HG03565 (cell line): Measurements from ENCODE around the gene LINC01488.

ENCODE experiments used
- ATAC-seq: cut with Tn5 transposase; IDR thresholded peaks from one replicate; pipeline ENCODE4 v1.9.1; 2021; ENCODE audit warnings: mild to moderate bottlenecking, moderate library complexity; ENCODE audit not compliant: unreplicated experiment

The LINC01488 gene

DNA sequence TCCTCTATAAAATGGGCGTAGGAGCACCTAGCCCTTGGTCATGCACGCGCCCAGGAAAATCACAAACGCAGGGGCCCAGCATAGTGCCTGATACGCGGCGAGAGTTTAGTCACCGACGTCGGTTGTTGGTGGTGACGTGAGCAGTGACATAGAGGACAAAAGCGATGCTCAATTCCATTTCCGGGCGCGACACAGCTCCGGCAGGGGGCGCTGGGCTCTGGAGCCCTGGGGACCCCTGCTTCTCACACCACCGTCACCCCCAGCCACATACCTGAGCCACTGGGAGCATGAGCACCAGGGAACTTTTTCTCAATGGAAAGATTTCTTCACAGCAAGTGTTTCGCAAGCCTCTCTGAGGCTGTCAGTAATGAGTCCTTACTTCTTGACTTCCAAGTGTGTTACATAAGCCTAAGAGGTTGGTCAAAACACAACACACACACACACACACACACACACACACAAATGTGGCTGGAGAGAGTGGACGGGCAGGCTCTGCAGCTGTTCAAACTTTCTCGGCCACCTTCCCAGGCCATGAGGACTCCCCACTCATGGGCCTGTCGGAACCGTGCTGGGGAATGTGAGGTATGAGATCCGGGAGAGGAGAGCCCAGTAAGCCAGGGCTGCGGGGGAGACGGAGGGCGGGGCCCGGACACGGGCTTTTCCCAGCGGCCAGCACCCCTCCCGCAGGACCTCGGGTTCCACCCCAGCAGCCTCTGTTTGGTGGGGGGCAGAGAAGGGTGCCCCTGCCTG, 36.9 kb upstream of the LINC01488 start:
- no peak for ATAC-seq

DNA sequence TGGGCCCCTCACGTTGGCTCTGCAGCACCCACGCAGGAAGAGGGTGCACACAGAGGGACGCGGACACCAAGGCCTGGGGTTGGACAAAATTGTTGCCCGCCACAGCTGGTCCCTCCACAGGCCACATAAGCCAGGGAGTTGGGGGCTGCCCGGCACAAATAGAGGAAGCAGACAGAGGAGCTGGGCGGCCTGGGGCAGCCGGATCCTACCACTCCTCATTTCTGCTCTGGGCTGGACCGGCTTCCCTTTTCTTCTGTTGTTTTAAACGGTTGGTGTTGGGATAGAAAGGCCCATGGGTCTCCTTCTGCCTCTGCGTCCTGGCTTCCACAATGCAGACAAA, 36.4 kb upstream of the LINC01488 start:
- no peak for ATAC-seq

DNA sequence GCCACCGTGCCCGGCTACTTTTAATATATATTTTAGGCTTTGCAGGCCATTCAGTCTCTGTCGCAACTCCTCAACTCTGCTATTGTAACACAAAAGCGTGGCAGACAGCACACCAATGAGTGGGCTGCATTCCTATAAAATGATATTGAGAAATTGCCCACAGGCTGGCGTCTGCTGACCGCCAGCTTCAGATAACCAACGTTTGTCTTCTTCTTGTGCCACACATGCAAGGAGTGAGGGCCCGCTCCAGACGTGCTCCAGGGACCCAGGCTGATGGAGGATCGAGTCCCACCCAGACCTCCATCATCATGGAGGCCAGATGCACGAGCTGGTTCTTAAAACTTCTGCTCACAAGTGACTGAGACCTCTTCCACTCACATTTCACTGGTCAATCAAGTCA, 35.4 kb upstream of the LINC01488 start:
- no peak for ATAC-seq

DNA sequence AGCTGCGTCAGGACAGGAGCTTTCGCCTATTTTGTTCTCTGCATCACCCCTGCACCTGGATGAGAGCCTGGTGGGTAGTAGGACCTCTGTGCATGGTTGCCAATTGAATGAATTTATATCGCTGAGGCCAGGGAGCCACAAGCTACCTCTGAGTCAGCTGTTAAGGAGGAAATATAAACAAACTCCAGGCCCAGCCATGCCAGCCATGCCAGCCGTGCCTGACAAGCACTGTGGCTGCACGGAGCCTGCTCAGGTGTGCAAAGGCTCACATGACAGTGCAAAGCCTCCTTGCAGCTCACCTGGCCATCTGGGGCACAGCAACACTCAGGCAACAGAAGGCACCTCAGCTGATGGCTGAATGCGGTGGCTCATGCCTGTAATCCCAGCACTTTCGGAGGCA, 33.7 kb upstream of the LINC01488 start:
- no peak for ATAC-seq

DNA sequence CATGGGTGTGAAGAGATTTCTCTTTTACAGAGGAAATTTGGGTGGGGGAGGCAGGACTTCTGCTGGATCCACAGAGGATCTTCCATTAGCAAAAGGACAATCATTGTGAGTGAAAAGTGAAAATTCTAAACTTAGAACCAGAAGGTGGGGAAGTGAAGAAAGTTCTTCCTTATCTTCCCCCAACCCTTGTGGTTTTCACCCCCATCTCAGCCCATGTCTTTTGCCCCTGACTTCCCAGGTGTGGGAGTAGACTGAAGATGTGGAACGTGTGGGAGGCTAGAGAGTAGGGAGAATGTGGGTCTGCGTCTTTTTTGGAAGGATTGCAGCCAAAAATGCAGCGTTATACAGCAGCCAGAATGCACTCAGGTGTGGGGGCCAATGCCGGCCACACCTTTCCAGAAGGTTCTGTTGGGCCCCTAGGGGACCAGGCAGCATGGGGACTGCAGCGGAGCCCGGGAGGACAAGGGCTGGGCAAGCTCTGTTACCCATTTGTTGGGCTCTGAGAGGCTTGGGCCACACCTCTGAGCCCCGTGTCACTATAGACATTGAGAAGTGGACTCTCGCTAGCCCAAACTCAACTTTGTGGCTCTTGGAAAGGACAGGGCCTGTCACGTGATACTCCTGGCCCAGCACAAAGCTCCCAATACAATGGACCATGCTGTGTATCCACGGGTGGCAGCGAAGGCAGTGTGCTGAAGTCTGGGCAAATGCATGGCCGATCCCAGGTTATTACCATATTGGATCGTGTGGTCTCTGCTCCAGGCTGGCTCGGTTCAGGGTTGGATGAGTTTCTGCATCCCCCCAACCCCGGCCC, 32.8 kb upstream of the LINC01488 start:
- ATAC-seq = no peak

DNA sequence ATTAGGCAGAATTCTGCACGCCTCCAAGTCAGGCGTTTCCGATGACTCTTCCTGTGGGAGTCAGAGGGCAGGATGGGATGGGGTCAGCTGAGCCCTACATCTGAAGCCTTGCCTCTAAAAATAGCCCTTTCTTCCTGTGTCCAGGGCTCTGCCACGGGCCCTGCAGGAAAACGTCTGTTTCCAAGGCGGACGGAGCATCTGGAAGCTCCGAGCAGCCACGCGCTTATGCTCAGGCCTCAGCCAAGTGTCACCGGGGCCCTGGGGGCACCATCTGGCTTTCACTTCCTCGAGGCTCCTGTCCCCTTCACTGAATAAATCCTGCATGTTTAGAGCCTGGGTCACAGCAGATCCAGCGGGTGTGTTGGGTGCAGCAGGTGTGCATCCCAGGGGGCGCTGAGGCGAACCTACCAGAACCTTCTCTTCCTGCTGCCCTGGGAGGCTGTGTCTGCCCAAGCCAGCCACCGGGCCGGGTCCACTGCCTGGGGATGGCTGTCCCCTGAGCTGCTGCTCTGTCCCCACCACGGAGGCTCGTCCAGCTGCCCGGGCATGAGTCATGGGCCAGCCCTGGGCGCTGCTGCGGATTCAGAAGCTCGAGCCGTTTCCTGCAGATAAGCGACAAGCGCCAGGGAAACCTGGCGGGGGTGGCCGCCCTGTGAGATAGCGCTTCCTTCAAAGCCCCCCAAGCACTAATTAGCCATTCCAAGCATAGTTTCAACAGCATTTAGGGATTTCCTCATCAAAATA, 32.0 kb upstream of the LINC01488 start:
- ATAC-seq = no peak

DNA sequence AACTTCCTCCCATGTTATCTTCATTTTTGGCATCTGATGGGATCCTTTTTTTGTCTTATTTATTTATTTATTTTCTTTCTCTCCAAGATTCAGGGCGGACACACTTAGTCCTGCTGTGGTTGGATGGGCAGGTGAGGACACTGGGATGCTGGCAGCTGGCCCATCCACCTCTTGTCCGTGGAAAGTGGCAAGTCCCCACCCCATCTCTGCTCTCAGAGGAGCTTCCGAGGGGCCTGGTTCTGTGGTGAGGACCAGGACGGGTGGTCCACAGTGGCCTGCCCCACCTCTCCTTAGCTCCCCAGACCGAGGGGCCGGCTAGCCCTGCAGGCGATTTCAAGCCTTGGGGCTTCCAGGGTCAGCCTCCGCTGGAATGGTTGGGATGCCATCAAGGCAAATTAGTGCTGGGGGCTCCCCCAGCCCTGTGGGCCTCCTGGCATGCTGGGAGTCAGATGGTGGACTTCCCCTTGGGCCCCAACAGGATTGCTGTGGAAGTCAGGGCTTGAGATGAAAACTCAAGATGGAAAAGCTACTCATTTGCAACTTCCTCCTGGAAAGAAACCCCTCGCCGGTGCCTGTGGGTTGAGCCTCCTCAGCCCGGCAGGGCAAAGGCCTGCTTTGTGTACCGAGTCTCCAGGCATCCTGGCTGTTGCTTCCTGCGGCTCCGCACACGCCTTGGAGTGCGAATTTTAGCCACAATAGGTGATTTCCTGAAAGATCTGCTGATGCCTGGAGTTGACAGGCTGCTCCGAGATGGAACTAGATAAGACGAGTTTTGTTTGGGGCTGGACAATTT, 31.2 kb upstream of the LINC01488 start:
- no peak for ATAC-seq

DNA sequence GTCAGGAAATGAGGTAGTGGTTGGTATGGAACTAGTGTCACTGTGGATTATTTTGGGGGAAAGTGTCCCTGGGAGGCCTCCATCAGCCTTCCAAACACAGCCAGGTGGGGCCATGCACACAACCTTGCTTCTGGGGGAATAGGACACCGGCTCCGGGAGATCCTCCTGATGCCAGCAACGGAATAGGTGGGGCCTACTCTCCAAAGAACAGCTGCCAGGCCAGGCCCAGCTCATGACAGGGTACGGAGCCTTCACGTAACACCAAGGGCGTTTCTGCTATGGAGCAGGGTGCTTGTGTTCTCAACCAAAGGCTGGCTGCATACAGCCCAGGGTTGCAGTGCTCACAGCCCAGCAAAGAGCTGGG, 30.6 kb upstream of the LINC01488 start:
- ATAC-seq = no peak

DNA sequence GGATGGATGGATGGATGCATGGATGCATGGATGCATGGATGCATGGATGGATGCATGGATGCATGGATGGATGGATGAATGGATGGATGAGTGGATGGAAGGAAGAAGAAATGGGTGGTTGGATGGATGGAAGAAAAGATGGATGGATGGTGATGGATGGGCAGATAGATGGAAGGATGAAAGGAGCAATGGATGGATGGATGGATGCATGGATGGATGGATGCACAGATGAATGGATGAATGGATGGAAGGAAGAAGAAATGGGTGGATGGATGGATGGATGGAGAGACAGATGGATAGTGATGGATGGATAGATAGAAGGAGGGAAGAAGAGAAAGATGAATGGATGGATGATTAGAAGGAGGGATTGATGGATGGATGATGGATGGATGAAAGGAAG, 30.2 kb upstream of the LINC01488 start:
- ATAC-seq = no peak

DNA sequence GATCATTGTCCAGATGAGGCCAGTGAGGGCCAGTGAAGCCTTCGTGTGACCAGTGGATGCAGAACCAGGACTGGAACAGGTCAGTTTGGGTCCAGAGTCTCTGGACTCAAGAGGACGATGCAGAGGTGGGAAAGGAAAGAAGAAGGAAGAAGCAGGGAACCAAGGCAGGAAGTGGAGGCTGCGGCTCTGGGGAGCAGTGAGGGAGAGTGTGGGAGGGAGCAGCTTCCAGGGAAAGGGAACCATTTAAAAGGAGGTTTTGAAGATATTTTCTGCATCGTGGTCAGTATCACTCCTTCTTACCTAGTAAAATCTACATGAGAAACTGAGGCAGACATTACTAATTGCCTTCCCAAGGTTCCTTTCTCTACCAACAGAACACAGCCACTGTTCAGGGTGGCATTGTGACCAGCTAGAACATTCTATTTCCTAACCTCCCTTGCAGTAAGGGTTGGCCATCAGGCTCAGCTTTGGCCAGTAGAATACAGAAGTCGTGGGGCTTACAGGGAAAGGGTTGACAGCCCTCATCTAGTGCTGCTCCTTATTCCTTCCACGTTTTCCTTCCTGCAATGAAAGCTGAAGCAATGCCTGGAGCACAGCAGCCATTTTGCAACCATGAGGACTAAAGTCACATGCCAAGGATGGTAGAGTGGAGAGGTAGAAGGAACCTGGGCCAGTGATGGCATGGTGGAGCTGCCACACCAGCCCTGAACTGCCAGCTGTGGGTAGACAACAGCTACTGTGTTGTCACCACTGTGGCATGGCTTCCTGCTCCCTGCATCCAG, 29.1 kb upstream of the LINC01488 start:
- no peak for ATAC-seq

DNA sequence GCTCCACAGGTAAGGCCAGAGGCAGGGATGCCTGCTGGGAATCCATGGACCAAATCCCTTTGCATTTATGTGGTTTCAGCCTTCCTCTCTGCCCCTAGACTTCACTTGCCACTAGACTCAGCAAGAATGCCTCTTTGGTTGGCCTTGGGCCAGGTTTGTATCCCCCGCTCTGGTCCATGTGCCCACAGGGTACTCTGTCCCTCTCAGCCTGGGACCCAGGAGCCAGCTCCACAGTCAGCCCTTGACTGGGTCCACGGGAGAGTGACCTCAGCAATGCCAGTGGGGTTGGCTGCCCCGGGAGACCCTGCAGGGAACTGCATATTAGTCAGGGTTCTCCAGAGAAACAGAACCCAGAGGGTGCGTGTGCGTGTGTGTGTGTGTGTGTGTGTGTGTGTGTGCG, 28.3 kb upstream of the LINC01488 start:
- ATAC-seq = no peak

DNA sequence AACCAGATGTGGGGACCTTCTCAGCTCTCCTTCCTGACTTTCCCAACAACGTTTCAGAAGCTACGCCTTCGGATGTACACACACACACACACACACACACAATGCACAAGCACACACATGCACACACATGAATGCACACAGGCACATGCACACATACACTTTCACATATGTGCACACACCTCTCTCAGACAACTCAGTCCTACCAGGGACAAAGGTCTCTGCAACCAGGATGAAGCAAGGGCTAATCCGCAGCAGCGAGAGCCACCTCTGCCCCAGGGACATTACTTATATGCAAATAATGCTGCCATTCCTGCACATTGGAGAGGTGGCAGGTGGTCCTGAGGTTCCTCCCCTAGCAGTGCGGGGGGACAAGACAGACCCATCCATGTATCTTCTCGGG, 27.4 kb upstream of the LINC01488 start:
- no peak for ATAC-seq

DNA sequence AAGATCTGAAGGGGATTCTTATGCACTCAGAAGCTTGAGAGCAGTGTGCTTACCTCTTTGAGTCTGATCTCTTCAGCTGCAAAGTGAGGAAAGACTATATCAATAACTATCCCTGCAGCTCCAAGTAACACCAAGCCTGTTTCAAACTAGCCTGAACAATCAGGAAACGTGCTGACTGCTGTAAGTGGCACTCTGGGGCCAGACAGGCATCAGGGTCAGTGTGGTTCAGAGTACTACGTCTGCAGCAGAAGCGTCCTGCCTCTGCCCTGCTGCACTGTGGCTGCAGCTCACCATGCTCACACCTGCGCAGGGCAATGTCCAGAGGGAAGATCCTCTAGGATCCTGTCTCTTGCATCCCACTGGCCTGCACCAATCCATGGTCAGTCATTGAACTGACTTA, 25.5 kb upstream of the LINC01488 start:
- no peak for ATAC-seq

DNA sequence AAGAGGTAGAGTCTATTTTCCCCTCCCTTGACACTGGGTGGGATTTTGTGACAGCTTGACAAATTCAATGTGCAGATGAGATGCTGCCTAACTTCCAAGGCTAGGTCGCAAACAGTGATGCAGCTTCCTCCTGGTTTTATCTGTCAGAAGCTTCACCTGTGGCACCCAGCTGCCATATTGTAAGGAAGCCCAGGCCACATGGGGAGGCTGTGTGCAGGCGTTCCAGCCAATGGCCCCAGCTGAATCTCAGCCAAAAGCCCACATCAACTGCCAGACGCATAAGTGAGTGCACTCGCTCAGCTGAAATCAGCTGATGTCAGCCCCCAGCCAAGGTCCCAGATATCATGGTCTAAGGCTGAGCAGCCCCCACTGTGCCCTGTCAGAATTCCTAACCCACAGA, 24.8 kb upstream of the LINC01488 start:
- no peak for ATAC-seq

DNA sequence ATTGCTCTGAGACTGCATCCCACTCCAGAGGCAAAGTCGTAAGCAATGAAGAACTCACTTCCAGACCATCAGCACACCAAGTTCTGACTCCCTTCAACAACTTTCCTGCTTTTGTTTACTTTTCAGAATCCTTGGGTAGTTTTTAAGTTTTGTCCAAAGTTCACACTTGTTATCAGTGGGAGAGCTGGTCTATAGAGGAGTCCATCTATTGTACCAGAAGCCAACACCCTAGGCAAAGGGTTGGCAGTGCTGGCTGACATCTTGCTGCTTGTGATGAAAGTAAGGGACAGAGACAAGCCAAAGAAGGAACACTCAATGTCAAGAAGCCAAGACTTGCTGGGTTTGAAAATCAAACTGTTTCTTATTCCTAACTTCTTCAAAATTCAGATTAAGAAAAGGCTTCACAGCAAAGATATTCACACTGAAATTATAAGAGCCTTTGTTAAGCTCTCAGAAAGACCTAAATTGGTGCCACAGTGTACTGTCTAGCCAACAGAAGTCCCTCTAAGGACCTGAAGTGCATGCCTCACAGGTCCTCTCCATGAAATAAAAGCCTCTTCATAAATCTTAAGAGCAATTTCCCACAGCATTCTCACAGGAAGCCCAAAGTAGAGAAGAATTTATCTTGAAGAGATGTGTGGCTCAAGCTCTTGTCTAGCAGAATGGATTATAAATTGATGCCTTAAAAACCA, 21.5 kb upstream of the LINC01488 start:
- ATAC-seq = no peak

DNA sequence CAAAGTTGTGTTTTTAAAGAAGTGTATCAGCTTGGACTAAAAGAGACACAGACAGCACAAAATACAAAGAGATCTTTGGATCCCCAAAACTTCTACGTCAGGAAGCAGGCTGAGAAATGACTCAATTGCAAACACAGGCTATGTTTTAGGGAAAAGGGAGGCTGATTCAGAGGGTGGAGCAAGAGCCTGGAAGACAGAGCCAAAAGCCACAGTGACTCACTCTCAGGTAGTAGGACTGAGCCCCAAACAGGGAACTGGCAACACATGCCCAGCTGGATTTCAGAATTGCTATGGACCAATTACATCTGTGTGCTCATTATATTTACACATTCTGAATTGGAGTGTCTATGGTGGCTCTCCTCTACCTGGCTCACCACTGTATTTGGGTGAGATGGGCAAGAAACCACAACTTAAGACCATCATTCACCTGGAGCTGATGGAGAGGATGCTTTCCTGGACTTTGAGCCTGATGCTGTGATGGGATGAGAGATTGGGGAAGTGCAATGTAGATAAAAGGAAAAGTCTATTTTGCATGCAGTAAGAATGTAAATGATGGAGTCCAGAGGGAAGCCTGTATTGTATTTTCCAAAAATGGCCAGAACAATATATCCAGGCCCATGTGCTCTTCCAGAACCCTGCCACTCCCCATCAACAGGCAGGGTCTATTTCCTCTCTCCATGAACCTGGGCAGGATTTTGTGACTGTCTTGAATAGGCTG, 20.8 kb upstream of the LINC01488 start:
- ATAC-seq = no peak

DNA sequence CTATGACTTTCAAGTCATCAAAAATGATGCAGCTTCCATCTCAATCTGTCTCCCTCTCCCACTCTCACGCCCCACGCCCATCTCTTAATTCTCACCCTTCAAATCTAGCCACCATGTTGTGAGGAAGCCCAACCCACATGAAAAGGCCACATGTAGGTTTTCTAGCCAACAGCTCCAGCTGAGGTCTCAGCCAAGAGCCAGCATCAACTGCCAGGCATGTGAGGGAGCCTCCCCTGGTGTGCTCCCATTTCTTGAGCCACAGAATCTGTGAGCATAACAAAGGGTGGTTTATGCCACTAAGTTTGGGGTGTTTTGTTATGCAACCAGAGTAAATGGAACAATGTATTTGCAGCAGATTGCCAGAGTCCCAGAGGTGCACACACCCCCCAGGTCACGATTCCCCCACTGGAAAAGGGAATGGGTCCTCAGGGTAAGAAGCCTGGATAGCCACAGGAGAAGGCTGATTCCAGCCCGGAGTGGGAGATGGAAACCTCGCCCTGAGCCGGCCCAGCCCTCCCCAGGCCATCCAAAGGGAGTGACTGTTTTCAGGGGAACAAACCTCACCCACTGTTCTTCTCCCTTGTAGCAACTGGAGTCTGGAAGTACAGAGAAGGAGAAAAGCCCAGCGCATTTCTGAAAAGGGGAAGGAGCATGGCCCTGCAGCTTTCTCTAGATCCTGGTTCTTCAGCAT, 20.0 kb upstream of the LINC01488 start:
- no peak for ATAC-seq

DNA sequence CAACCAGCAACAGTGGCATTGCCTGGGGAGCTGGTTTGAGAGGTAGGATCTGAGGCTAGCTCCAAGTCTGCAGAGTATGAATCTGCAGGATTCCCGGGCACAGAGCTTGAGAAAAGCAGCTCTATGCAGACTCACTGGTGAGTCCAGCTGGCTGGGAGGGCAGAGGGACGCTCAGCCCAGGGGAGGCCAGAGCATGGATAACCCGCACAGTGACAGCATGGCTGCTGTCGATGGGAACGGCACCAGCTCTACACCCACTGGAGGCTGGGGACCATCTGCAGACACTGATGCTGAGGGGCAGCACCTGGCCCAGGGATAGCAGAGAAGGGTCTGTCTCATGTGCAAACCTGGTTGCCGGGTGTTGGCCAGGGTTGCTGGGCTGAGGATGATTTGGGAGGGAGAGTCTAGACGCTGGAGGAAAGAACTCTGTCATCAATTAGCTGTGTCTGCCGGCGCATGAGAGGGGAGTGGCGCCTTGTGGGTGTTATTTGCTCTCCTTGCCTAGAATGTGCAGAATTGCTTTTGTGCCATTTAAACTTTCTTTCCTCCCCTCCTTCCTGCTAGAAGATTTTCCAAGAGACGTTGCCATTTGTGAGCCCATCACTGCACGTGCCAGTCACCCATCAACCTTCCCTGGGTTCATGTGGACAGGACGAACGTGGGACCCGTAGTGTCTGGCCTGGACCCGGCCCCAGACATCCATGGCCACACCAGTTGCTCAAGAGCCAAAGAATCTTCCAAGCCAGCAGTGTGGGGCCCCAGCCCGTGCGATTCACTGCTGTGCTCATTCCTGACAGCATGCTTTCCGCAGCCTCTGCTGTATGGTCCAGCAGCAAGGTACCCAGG, 19.1 kb upstream of the LINC01488 start:
- ATAC-seq = no peak
